Fibroblast of the aortic adventitia (primary cell): ENCODE results near the gene ZNF248. TPM values are rescaled to one million over a fixed set of nuclear protein-coding genes. Genes with fewer than 3 reads are reported as not detected.

Source experiments
- DNase-seq: peaks from one replicate; pipeline ENCODE4 v3.0.0-alpha.2; 2010; ENCODE audit warnings: low read depth
- H3K4me3 ChIP-seq: 2 replicates; pipeline ENCODE4 v1.5.1; 2011; ENCODE audit warnings: low read depth, mild to moderate bottlenecking, control low read depth, low read length, moderate library complexity
- CTCF ChIP-seq: IDR thresholded peaks from 2 replicates; pipeline ENCODE4 v1.5.1; 2011; ENCODE audit warnings: mild to moderate bottlenecking, low read length, control low read depth, inconsistent platforms; ENCODE audit not compliant: insufficient read depth
- total RNA-seq: library from RNA; depleted of rRNA; stranded (reverse); fragments of >200 nt; gene quantifications from 2 replicates; pipeline ENCODE4 v1.2.3, GENCODE V29; 2012; ENCODE audit warnings: low replicate concordance

Gene ZNF248
- total RNA-seq, 1 donor, result 8.7 TPM

- no peak for TF ChIP-seq CTCF
- H3K4me3 ChIP-seq, result no peak overlapping the region
- no peak for DNase-seq
Measured at GRCh38 chr10:37872283-37872682, 14.9 kb upstream of the ZNF248 start.

- DNase-seq, result no peak
- H3K4me3 ChIP-seq, result no peak overlapping the region
- TF ChIP-seq CTCF, result no peak
Measured at GRCh38 chr10:37871568-37872251, 14.3 kb upstream of the ZNF248 start.

- no peak overlapping the region for H3K4me3 ChIP-seq
- no peak for DNase-seq
- no peak for TF ChIP-seq CTCF
Measured at GRCh38 chr10:37871143-37871542, 13.7 kb upstream of the ZNF248 start.

GRCh38 chr10:37868796-37869195, 11.4 kb upstream of the ZNF248 start:
- no peak for TF ChIP-seq CTCF
- no peak for DNase-seq
- H3K4me3 ChIP-seq, result no peak overlapping the region

- TF ChIP-seq CTCF, result no peak
- H3K4me3 ChIP-seq, result no peak overlapping the region
- DNase-seq, result no peak
Measured at GRCh38 chr10:37865957-37866803, 8.8 kb upstream of the ZNF248 start.

GRCh38 chr10:37865264-37865663, 7.9 kb upstream of the ZNF248 start:
- H3K4me3 ChIP-seq, result no peak overlapping the region
- TF ChIP-seq CTCF, result no peak
- DNase-seq, result no peak
